ENCODE measurements around the gene HOXC12.

The HOXC12 gene

GRCh38 chr12:53986686-53987483 lies 32.2 kb downstream of the HOXC12 start:
- DNase-seq (ENCODE audit: low read depth): no peak
- no peak overlapping the region for H3K4me3 ChIP-seq (ENCODE audit: low read depth, low read length)
- TF ChIP-seq CTCF (IDR thresholded peaks at IDR 0.05; ENCODE audit: control insufficient read depth, extremely low read depth, insufficient read depth): no peak

DNA sequence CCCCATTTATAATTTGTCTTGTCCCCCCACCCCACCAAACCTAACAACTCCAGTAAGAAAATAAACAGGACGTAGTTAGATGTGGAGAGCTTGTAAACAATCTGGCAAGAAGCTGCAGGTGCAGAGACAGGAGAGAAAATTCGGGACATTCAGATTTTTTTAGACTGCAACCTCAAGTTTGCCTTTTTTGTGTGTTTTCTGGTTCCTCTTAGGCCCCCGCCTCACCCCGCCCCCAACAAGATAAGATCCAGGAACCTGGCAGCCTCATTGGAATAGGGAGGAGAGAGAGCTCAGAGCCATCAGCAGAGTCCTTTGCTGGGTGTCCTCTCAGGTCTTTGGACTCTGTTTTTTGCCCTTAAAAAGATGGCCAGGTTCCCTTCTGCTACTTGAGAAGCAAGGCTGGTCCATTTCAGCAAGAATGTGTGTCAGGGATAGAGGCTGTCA lies 33.1 kb downstream of the HOXC12 start:
- no peak for DNase-seq (ENCODE audit: low read depth)
- no peak overlapping the region for H3K4me3 ChIP-seq (ENCODE audit: low read depth, low read length)
- no peak for TF ChIP-seq CTCF (IDR thresholded peaks at IDR 0.05; ENCODE audit: control insufficient read depth, extremely low read depth, insufficient read depth)

DNA sequence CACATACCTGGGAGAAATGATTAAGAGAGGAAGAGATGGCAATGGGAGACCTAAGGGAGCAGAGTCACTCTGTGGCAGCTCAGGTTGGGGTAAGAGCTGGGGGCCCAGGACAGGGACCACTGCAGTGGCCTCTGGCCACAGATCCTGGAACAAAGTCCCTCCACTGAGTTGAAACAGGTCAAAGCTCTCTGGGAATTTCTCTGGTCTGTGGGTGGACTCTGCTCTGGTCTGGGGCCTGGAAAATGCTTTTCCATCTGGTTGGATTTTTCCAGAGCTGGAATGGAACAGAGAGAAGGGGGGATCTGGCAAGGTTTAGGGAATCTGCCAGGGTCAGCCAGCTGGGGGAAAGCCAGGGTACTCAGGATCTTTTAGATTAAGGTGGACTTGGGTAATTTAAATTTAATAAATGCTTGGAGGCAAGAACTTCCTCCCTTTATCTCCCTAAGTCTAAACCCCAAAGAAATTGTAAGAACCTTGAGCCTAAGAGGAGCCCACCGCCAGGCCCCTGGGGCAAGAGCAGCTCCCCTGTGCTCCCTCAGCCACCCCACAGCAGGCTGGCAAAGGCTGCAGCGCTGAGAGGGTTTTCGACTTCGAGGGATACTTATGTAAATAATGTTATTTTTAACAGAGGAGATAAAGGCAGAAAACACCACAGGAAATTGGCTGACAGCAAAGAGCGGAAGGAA lies 34.0 kb downstream of the HOXC12 start:
- TF ChIP-seq CTCF (IDR thresholded peaks at IDR 0.05; ENCODE audit: control insufficient read depth, extremely low read depth, insufficient read depth): no peak
- H3K4me3 ChIP-seq (ENCODE audit: low read depth, low read length): peak overlapping the region; percentile 31
- no peak for DNase-seq (ENCODE audit: low read depth)

- peak overlapping the region; percentile 31 for H3K4me3 ChIP-seq (ENCODE audit: low read depth, low read length)
- peak; percentile 68 for TF ChIP-seq CTCF (IDR thresholded peaks at IDR 0.05; ENCODE audit: control insufficient read depth, extremely low read depth, insufficient read depth)
- no peak for DNase-seq (ENCODE audit: low read depth)
Observed at GRCh38 chr12:53989227-53990113, 34.8 kb downstream of the HOXC12 start.

- no peak for TF ChIP-seq CTCF (IDR thresholded peaks at IDR 0.05; ENCODE audit: control insufficient read depth, extremely low read depth, insufficient read depth)
- no peak for DNase-seq (ENCODE audit: low read depth)
- no peak overlapping the region for H3K4me3 ChIP-seq (ENCODE audit: low read depth, low read length)
Observed at GRCh38 chr12:53990311-53991076, 35.8 kb downstream of the HOXC12 start.

DNA sequence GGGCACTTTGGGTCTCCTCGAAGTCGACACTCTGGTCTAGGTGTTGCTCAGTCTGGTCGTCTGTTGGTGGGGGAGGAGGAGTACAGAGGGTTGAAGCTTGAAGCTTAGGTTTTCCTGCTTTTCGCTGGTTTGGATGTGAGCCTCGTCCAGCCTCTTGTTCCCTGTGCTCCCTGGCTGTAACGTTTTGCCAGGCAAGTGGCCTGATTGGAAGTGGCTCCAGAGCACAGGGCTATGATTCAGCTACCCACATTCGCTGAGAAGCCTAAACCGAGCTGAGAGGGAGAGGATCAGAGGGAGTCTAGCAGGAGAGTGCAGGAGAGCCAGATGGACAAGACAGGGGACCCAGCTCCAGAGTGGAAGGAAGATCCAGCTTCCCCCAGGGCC lies 36.4 kb downstream of the HOXC12 start:
- no peak for DNase-seq (ENCODE audit: low read depth)
- H3K4me3 ChIP-seq (ENCODE audit: low read depth, low read length): no peak overlapping the region
- no peak for TF ChIP-seq CTCF (IDR thresholded peaks at IDR 0.05; ENCODE audit: control insufficient read depth, extremely low read depth, insufficient read depth)
